K562 (cell line): Measurements from ENCODE around the gene GXYLT2. TPM values are rescaled to one million over a fixed set of nuclear protein-coding genes. Genes with fewer than 3 reads are reported as not detected.

Source experiments
- ASH1L ChIP-seq: fragments of 450-650 bp; IDR thresholded peaks from 2 replicates; pipeline ENCODE4 v1.6.1; 2018; ENCODE audit warnings: borderline replicate concordance, mild to moderate bottlenecking, low read depth; ENCODE audit not compliant: partially characterized antibody
- ATF1 ChIP-seq, 2 experiments: fragments of 450-650 bp in 1 of 2; IDR thresholded peaks; 2 replicates each; pipeline ENCODE4 v1.6.1; 2016; ENCODE audit warnings: missing compliant biosample characterization in 1 of 2, missing genetic modification characterization in 1 of 2
- CBX2 ChIP-seq: fragments of 200-600 bp; sonication (generic); IDR thresholded peaks from one replicate; pipeline ENCODE4 v1.6.1; 2012; ENCODE audit warnings: mild to moderate bottlenecking, low read length, inconsistent platforms; ENCODE audit not compliant: insufficient read depth, poor library complexity, severe bottlenecking
- COPS2 ChIP-seq: fragments of 450-650 bp; conservative IDR thresholded peaks from 2 replicates; pipeline ENCODE4 v1.6.1; 2016; ENCODE audit warnings: mild to moderate bottlenecking, moderate library complexity
- RBFOX2 ChIP-seq: fragments of 200-400 bp; formaldehyde crosslinking; IDR thresholded peaks from 2 replicates; pipeline ENCODE4 v1.6.1; 2017; ENCODE audit warnings: low read depth, mild to moderate bottlenecking, low read length, moderate library complexity
- TCFL5 ChIP-seq: fragments of 250-450 bp; sonication (Bioruptor Pico); conservative IDR thresholded peaks from 2 replicates; pipeline ENCODE4 v1.6.1; 2021; ENCODE audit warnings: mild to moderate bottlenecking, moderate library complexity, matching md5 sums
- WHSC1 ChIP-seq: IDR thresholded peaks from one replicate; pipeline ENCODE4 v1.6.1; 2012; ENCODE audit warnings: low read length, control low read depth, inconsistent platforms
- ZBTB8A ChIP-seq: fragments of 450-650 bp; IDR thresholded peaks from 2 replicates; pipeline ENCODE4 v1.6.1; 2018; ENCODE audit warnings: mild to moderate bottlenecking, moderate library complexity; ENCODE audit not compliant: partially characterized antibody
- ZNF12 ChIP-seq: sonication (generic); formaldehyde crosslinking; IDR thresholded peaks from 2 replicates; pipeline ENCODE4 v1.4.0; 2020; ENCODE audit warnings: mild to moderate bottlenecking, missing genetic modification reagents
- ZNF140 ChIP-seq: fragments of 250-450 bp; sonication (Bioruptor Pico); IDR thresholded peaks from 2 replicates; pipeline ENCODE4 v1.8.0; 2021; ENCODE audit warnings: moderate library complexity, mild to moderate bottlenecking, inconsistent platforms
- ZNF143 ChIP-seq: sonication (generic); formaldehyde crosslinking; IDR thresholded peaks from 2 replicates; pipeline ENCODE4 v1.9.0; 2022; ENCODE audit warnings: mild to moderate bottlenecking, missing genetic modification reagents
- ZNF184 ChIP-seq: sonication (generic); formaldehyde crosslinking; IDR thresholded peaks from 2 replicates; pipeline ENCODE4 v1.5.0; 2020; ENCODE audit warnings: missing genetic modification reagents
- polyA plus RNA-seq, 8 experiments: library from polyadenylated mRNA; depleted of rRNA in 4 of 8; stranded (reverse) in 5 of 8; unstranded in 3 of 8; fragments of >200 nt; fragmentation: Nextera tagmentation in 2 of 8; fragmentation: Illumina TruSeq in 1 of 8; extraction: Ambion mirVana in 2 of 8; extraction: Trizol in 1 of 8; gene quantifications; 2 replicates each; pipeline versions ENCODE4 v1.2.1 to v1.2.3, GENCODE V29; 2011 to 2014; ENCODE audit warnings: inconsistent platforms in 1 of 8, missing spikeins in 1 of 8
- total RNA-seq, 7 experiments: library from RNA; depleted of rRNA in 6 of 7; stranded (reverse); fragments of >200 nt in 6 of 7; fragmentation: Illumina TruSeq in 2 of 7; extraction: Trizol in 2 of 7; gene quantifications; 2 replicates each; pipeline versions ENCODE4 v1.2.1 to v1.2.3, GENCODE V29; 2011 to 2021; ENCODE audit warnings: low replicate concordance in 1 of 7
- TF ChIP-seq, protein P1 (sequence below), 2 experiments: fragments of 450-650 bp in 1 of 2; IDR thresholded peaks; 2 replicates each; pipeline ENCODE4 v1.6.1; 2011 to 2017; ENCODE audit warnings: low read depth in 2 of 2, antibody characterized with exemption in 1 of 2, borderline replicate concordance in 1 of 2, low read length in 1 of 2, mild to moderate bottlenecking in 1 of 2, mixed read lengths in 1 of 2; ENCODE audit not compliant: control insufficient read depth in 1 of 2
- TF ChIP-seq, protein P2 (sequence below): conservative IDR thresholded peaks from 2 replicates; pipeline ENCODE4 v1.6.1; 2011; ENCODE audit warnings: low read depth, mild to moderate bottlenecking, low read length; ENCODE audit not compliant: control insufficient read depth
- TF ChIP-seq, protein P3 (sequence below): fragments of 450-650 bp; IDR thresholded peaks from 2 replicates; pipeline ENCODE4 v1.6.1; 2016
- TF ChIP-seq, protein P4 (sequence below): fragments of 450-650 bp; formaldehyde crosslinking; IDR thresholded peaks from 2 replicates; pipeline ENCODE4 v1.4.0; 2020; ENCODE audit warnings: mild to moderate bottlenecking, mixed read lengths
- TF ChIP-seq, protein P5 (sequence below): fragments of 200-400 bp; formaldehyde crosslinking; IDR thresholded peaks from 2 replicates; pipeline ENCODE4 v1.6.1; 2017; ENCODE audit warnings: mild to moderate bottlenecking, low read depth, low read length, moderate library complexity

Gene GXYLT2
- total and polyA plus RNA-seq, 9 of the 15 experiments (the other 6 are each of a cell fraction or from before 2014, with no cell fraction given): 0.71 to 6.0 (median 3.3) TPM

DNA sequence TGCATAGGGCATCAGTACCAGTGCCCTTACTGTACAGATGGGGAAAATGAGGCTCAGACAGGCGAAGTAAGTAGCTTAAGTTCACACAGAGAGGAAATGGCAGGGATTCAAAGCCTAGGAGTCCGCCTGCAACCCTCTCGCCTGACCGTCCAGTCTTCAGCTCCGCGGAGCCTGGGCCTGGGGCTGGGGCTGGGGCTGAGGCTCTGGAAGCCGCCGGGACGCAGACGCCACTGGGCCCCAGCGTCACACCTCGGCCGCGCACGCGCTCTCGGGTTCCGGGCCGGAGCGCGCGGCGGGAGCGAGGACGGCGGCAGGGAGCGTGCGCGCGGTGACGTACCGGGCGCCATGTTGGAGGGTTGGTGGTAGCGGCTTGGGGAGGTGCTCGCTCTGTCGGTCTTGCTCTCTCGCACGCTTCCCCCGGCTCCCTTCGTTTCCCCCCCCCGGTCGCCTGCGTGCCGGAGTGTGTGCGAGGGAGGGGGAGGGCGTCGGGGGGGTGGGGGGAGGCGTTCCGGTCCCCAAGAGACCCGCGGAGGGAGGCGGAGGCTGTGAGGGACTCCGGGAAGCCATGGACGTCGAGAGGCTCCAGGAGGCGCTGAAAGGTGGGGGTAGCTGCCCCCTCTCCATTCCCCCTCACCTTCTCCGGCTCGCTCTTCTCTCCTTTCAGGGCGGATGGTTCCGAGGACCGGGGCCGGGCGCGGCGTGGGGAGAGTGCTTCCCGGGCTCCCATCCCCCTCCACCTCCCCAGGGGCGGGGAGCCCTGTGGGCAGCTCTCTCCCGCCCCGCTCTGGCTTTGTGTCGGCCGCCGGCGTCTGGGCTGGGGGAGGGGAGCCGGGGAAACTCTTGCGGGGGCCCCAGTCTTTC is 108.9 kb downstream of the GXYLT2 start, which contains the start of gene PPP4R2 (continued):
- TF ChIP-seq ZNF143 (CRISPR knock-in tag) (no peak), ATF1 (CRISPR knock-in tag; IDR thresholded peaks at IDR 0.05) (no peak), ATF1 (tag; IDR thresholded peaks at IDR 0.05) (peak; percentile 78), ZNF184 (no peak), TCFL5 (CRISPR knock-in tag) (no peak), WHSC1 (no peak), COPS2 (no peak), ZBTB8A (no peak), CBX2 (no peak), RBFOX2 (peak; percentile 94), ZNF140 (CRISPR knock-in tag) (no peak), ASH1L (no peak), ZNF12 (CRISPR knock-in tag) (no peak)
- TF ChIP-seq, protein P1, sequence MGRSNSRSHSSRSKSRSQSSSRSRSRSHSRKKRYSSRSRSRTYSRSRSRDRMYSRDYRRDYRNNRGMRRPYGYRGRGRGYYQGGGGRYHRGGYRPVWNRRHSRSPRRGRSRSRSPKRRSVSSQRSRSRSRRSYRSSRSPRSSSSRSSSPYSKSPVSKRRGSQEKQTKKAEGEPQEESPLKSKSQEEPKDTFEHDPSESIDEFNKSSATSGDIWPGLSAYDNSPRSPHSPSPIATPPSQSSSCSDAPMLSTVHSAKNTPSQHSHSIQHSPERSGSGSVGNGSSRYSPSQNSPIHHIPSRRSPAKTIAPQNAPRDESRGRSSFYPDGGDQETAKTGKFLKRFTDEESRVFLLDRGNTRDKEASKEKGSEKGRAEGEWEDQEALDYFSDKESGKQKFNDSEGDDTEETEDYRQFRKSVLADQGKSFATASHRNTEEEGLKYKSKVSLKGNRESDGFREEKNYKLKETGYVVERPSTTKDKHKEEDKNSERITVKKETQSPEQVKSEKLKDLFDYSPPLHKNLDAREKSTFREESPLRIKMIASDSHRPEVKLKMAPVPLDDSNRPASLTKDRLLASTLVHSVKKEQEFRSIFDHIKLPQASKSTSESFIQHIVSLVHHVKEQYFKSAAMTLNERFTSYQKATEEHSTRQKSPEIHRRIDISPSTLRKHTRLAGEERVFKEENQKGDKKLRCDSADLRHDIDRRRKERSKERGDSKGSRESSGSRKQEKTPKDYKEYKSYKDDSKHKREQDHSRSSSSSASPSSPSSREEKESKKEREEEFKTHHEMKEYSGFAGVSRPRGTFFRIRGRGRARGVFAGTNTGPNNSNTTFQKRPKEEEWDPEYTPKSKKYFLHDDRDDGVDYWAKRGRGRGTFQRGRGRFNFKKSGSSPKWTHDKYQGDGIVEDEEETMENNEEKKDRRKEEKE (IDR thresholded peaks at IDR 0.05; ENCODE audit: borderline replicate concordance in 1 of 2, control insufficient read depth in 1 of 2, low read depth in 2 of 2, low read length in 1 of 2): no peak
- TF ChIP-seq, protein P2, sequence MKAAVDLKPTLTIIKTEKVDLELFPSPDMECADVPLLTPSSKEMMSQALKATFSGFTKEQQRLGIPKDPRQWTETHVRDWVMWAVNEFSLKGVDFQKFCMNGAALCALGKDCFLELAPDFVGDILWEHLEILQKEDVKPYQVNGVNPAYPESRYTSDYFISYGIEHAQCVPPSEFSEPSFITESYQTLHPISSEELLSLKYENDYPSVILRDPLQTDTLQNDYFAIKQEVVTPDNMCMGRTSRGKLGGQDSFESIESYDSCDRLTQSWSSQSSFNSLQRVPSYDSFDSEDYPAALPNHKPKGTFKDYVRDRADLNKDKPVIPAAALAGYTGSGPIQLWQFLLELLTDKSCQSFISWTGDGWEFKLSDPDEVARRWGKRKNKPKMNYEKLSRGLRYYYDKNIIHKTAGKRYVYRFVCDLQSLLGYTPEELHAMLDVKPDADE: no peak; the same call in 1 of the 2 replicates
- TF ChIP-seq, protein P3, sequence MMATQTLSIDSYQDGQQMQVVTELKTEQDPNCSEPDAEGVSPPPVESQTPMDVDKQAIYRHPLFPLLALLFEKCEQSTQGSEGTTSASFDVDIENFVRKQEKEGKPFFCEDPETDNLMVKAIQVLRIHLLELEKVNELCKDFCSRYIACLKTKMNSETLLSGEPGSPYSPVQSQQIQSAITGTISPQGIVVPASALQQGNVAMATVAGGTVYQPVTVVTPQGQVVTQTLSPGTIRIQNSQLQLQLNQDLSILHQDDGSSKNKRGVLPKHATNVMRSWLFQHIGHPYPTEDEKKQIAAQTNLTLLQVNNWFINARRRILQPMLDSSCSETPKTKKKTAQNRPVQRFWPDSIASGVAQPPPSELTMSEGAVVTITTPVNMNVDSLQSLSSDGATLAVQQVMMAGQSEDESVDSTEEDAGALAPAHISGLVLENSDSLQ: no peak
- TF ChIP-seq, protein P4, sequence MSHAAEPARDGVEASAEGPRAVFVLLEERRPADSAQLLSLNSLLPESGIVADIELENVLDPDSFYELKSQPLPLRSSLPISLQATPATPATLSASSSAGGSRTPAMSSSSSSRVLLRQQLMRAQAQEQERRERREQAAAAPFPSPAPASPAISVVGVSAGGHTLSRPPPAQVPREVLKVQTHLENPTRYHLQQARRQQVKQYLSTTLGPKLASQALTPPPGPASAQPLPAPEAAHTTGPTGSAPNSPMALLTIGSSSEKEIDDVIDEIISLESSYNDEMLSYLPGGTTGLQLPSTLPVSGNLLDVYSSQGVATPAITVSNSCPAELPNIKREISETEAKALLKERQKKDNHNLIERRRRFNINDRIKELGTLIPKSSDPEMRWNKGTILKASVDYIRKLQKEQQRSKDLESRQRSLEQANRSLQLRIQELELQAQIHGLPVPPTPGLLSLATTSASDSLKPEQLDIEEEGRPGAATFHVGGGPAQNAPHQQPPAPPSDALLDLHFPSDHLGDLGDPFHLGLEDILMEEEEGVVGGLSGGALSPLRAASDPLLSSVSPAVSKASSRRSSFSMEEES (CRISPR knock-in tag): no peak
- TF ChIP-seq, protein P5, sequence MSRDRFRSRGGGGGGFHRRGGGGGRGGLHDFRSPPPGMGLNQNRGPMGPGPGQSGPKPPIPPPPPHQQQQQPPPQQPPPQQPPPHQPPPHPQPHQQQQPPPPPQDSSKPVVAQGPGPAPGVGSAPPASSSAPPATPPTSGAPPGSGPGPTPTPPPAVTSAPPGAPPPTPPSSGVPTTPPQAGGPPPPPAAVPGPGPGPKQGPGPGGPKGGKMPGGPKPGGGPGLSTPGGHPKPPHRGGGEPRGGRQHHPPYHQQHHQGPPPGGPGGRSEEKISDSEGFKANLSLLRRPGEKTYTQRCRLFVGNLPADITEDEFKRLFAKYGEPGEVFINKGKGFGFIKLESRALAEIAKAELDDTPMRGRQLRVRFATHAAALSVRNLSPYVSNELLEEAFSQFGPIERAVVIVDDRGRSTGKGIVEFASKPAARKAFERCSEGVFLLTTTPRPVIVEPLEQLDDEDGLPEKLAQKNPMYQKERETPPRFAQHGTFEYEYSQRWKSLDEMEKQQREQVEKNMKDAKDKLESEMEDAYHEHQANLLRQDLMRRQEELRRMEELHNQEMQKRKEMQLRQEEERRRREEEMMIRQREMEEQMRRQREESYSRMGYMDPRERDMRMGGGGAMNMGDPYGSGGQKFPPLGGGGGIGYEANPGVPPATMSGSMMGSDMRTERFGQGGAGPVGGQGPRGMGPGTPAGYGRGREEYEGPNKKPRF: no peak
